NCI-H446 treated with DMSO at 0.1 percent for 48 hours (cell line): ENCODE results near the gene THY1.
"Not testable (repeated sequence)": the region's sequence is repeated elsewhere in the genome, so short reads cannot be mapped to it uniquely, and the experiment has no call there.

Experiments used
- DNase-seq: peaks from one replicate; lab custom pipeline; 2025; lab: John Stamatoyannopoulos, UW

THY1 gene

DNA sequence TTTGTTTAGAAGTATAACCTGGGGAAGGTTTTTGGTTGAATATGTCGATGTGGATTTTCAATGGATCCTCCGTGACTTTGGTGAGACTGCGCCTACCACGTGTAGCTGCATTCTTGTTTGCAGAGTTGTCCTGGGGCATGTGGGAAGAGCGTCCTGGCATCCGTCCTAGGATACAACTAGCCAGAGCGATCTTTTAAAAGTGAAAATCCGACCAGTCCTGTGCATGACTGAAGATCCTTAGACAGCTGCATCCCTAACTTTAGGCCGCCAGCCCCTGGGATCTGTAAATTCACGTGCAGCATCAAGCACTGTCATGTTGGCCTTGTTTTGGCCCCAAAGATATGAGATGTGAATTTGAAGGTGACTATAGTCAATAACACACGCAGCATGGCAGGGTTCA lies 22.4 kb upstream of the THY1 start:
- DNase-seq, result no peak

DNA sequence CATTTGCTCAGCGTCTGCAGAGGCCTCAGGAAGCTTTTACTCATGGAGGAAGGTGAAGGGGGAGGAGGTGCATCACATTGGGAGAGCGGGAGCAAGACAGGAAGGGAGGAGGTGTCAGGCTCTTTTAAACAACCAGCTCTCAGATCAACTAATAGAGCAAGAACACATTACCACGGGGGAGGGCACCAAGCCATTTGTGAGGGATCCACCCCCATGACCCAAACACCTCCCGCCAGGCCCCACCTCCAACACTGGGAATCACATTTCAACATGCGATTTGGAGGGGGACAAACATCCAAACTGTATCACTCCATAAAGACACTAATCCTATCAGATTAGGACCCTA lies 18.9 kb upstream of the THY1 start:
- DNase-seq, result no peak

DNA sequence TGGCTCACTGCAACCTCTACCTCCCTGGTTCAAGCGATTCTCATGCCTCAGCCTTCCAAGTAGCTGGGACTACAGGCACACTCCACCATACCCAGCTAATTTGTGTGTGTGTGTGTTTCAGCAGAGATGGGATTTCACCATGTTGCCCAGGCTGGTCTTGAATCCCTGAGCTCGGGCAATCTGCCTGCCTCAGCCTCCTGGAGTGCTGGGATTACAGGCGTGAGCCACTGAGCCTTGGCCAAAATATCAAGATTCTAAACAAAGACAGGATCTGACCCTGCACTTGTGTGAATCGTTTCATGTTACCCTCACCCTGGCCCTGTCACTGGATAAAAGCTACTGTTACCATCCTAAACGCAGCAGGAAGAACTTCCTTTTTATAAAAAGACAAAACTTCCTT lies 15.6 kb upstream of the THY1 start:
- no peak for DNase-seq

DNA sequence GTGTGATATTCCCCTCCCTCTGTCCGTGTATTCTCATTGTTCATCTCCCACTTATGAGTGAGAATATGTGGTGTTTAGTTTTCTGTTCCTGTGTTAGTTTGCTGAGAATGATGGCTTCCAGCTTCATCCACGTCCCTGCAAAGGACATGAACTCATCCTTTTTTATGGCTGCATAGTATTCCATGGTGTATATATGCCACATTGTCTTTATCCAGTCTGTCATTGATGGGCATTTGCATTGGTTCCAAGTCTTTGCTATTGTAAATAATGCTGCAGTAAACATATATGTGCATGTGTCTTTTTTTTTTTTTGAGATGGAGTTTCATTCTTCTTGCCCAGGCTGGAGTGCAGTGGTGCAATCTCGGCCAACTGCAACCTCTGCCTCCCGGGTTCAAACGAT lies 14.5 kb upstream of the THY1 start:
- not testable (repeated sequence) for DNase-seq

DNA sequence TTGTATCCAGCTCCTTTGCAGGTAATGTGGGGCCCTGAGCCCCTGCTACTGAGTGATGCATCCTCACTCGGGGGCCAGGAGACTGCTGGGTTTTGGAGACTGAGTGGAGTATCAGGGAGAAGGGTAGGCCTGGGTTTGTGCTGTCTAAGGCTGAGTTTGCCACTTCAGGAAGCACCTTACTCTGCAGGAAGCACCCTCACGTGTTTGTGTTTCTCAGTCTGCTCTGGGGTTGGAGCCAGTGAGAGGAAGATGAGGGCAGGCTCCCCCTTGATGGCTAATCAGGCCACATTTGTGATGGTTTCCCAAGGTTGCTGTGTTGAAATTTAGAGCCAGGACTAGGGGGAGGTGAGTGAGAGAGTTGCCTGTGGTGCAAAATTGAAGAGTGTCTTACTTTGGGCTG lies 13.7 kb upstream of the THY1 start:
- DNase-seq, result no peak

DNA sequence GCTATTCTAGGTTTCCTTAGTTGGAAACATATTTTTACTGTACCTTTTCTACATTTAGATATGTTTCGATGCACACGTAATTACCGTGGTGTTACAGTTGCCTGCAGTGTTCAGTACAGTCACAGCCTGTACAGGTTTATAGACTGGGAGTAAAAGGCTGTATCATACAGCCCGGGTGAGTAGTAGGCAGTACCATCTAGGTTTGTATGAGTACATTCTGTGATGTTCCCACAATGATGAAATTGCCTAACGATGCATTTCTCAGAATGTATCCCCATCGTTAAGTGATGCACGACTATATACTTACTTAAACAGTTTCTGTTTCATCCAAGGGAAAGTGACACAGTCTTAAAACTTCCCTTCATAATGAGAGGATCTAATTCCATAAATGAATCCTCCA lies 13.1 kb upstream of the THY1 start:
- DNase-seq, result no peak

DNA sequence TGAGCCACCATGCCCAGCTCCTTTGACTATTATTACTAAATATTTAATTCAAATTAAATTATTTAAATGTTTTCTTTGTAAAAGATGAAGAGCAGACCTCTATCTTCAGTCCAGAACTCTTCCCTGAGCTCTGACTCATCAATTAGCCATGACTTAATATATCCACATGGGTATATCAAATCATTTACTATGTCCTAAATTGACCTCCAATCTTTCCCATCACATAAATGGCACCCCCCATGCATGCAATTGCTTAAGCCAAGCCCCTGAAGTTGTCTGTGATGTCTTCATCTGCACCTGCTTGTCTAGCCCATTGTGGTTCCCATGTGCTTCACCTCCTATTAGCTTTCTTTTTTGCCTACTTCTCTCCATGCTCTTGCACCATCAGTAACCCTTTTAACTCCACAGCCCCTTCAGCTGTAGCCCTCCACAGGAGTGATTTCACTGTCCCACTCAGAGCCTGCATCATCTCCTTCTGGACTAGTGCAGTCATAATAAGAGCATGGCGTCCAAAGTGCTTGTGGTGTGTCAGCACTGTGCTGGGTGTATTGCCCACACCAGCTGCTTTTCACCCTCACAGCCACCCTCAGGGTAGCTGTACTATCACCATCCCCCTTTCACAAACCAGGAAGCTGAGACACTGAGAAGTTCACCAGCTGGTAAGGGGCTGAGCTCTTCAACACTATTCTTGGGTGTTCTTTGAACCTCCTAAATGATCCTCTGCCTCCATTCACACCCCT lies 11.8 kb upstream of the THY1 start:
- no peak for DNase-seq

DNA sequence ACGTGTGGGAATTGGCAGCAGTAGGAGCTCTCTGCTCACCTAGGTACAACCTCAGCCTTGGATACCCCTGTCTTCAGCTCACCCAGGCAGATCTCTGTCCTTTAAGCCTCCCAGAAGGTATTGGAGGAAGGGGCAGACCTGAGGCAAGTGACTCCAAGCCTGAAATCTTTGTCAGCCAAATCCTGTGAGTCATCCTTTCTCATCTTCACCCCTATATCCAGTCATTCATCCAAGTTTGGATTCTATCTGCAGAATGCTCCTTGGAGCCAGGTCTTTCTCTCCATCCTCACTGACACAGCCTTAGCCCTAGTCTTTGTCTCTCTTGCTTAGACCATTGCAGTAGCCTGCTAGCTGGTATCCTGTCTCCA lies 10.4 kb upstream of the THY1 start:
- peak; percentile 51 for DNase-seq

DNA sequence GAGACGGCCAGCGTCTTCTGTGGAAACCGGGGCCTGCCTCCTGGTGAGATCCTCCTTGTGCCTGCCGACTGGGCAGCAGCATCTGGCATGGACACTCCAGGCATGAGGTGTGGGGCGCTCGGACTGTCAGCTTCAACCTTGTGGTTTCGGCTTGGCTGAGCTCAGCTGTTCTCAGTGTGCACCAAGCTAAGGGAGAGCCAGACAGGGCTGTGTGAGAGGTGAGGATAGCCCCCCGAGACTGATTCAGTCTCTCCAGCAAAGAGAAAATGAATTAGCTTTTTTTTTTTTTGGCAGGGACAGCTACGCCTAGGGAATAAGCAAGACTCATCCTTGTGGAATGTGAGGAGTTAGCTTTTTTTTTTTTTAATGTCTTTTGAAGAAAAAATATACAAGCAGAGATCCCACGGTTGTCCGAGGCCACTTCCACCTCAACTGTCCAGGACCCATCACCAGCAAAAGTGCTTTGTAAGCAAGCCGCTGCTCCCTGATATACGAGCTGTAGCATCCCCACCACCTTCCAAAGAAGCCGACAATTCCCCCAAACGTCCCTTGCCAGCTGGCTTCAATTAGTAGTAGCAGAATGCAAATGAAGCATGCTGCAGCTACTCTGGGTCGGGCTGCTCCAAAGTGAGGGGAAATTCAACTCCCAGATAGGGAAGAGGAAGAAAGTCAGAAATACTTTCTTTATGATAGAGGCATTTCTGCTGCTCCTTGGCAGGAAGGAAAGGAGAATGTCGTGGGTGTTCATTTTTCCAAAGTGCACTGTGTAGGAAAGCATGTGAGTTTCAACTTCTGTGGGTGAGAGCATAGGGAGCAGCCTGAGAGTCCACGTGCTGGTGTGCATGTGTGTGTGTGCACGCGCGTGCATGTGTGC lies 9.7 kb upstream of the THY1 start:
- peak; percentile 67 for DNase-seq

DNA sequence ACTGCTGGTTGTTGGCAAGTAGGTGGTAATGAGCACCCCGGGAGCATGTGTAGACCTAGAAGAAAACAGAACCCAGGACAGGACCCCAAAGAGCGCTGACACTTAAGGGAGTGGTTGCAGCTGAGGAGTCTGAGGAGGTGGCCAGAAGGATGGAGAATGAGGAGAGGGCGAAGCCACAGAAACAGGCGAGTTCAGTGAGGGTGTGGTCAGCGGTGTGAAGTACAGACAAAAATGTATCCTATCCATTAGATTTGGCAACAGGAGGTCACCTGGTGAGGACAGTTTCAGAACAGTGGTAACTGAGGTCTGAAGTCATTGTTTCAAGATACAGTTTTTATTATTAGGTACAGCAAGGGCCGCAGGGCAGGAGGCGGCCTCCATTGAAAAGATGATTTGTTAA lies 8.6 kb upstream of the THY1 start:
- no peak for DNase-seq

DNA sequence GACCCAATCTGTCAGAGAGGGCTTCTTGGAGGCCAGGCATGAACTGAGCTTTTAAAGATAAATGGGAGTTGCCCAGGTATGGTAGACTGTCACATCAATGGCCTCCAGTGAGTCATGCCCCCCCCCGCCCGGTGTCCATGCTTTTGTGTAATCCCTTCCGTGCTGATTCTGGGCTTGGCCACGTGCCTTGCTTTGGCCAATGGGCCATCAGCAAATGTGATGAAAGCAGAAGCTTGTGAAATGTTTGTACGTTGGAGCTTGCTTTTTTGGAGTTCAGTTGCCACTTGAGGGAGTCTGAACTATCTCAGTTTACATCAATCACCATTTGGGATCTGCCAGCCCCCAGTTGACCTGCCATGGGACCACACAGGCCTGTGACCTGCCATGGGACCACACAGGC lies 4.3 kb upstream of the THY1 start:
- DNase-seq, result no peak

DNA sequence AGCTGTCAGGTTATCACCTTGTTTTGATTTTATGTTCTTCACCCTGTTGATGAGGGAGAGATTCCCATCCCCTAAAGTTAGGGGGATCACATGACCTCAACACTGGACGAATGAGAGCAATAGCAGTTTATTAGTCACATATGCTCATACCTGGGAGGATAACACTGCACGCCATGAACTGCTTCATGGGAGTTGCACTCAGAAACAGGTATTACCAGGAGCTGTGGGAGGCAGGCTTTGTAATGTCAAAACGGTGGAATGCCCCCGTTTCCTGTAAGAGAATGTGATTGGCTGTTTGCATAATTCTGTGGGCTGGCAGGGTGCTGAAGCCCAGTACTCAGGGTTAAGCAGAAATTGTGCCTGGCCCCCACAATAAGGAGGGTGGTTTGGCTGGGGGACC lies 3.2 kb upstream of the THY1 start:
- DNase-seq, result no peak

DNA sequence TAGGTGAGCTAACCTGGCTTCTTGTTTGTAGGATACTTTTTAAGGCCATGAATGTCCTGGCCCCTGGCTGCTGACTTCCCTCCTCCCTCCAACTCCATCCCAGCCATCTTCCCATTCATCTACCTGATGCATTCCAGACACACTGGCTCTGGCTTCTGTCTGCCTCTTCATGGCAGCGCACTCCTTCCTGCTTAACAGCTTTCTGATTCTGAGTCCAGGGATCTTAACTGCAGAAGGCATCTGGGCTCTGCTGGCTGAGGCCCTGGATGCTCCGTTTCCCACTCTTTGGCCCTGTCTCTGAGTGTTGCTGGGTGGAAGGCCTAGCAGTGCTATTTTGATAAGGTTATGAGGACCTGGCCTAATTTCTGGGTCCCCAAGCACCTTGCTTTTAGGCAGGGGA lies 1.8 kb upstream of the THY1 start:
- no peak for DNase-seq

DNA sequence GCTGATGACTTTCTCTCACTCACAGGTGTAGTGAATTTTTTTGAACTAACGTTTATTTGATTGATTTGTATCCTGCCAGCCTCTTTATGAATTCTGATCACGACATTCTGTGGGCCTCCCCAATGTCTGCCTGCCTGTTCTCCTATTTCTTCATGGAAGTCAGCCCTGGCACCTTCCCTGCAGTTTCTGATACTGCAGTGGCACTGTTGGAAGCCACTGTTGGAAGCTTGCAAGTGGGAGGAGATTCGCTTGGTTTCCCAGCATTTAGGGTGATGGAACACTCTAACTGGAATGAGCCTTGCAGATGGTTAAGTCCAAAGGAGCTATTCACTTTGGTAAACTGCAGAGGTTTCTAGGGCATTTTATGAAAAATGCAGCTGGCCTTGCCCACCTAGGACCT lies 1.3 kb upstream of the THY1 start:
- DNase-seq, result no peak

DNA sequence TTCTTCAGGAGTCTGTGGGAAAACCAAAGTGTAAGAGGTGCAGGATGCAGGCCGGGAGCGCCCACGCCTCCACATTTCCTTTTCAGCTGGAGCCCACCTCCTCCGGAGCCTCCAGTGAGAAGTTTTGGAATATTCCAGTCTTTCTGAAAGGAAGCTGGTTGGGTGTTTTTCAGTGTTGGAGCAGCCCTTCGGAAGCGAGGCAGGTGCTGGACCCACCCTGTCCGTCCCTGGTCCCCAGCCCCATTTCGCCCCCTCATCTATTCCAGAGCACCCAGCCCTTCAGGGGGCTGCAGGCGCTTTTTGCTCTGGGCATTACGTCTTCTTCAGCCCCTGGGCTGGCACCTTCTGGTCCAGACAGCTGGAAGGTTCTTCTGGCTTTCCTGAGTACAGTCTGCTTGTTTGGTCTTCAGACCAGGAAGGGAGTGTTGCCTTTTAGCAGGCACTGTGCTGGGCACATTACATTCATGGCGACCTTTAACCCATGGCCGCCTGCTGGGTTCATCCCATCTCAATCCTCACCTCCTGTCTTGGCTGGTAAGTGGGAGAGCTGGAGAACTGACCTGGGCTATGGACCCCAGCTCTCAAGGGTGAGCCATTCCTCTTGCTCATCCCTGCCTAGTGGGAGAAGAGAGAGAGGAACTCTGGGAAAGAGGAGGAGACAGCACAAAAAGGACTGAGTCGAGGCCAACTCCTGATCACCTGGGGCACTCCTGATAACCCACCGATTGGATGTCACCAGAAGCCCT lies 710 bp upstream of the THY1 start:
- no peak for DNase-seq

DNA sequence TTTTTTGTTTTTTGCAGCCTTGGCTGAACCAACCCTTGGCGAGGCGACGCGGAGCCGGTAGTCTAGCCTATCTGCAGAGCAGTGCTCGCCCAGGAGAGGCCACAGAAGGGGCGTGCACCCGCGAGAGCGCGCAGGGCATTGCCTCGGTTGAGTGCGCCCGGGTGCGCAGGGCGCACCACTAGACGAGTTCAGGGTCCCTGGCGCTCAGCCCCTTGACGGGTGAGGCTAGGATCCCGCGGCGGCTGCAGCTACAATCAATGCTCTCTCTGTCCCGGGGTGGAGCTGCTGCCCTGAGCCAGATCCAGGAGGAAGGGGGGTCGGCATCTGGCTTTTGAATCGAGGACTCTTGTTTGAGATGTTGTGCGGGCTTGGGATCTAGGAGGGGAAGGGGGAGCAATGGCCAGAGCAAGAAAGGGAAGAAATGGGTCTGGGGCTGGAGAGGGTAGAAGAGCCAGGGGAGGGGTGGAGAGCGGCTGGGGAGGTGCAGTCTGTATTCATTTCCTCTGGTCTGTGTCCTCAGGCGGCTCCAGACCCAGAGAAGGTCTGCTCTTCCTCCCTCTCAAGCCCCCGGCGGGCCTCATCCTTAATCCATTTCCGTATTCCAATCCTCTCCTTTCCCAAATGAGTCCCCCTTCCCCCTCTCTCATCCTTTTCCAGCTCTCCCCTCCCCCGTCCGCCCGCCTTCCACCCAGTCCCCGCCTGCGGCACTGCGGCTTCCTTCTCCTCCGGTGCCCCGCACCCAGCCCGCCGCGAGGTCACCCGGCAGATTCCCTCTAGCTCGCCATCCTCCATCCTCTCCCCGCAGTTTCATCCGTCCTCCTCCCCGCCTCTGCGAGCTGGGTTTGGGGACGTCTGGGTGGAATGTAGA lies 797 bp downstream of the THY1 start:
- no peak for DNase-seq

DNA sequence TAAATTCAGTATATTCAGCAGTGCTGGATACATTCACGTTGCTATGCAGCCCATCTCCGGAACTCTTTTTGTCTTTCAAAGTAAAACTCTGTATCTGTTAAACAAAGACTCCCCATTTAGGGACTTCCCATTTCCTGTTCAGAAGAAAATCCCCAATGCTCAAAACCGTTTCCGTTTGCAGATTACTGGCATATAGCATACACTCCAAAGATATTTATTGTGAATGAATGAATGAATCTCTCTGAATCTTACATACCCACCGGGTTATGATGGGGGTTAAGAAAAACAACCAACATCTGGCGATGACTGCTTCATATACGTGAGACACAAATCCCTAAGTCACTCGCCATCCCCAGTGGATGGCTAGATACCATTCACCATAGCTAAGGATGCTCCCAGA lies 1.6 kb downstream of the THY1 start:
- DNase-seq, result no peak

DNA sequence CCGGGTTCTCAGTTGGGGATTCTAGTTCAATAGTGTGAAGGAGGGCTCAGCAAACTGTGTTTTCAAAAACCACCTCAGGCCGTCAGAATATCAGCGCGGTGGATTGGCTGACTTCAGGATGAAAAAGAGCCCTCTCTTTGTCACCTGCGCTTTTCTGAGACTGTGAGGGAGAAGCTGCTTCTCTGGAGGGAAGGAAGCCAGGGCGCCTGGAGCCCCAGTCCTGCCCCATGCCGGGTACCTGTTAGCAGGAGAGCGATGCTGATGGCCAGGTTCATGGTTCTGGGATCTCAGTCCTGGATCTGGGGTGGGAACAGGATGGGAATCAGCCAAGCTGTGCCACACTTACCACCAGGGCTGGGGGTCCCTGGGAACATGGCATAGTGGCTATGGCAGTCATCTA lies 2.3 kb downstream of the THY1 start:
- DNase-seq, result no peak

DNA sequence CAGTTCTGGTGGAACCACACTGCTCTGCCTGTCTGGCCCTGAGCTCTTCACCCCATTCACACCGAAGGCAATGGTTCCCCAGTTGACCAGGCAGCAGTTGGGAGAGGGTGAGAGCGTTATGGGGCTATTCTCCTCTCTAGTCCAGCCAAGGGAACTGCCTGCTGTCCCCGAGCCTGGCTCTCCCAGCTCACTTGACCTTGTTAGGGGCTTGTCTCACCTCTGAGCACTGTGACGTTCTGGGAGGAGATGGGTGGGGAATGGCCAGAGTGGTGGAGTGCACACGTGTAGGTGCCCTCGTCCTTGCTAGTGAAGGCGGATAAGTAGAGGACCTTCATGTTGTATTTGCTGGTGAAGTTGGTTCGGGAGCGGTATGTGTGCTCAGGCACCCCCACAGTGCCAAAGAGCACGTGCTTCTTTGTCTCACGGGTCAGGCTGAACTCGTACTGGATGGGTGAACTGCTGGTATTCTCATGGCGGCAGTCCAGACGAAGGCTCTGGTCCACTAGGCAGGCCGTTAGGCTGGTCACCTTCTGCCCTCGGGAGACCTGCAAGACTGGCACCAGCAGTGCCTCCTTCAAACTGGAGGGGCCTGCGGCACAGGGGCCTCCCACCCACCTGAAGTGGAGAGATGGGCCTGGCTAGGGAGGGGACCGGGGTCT lies 3.0 kb downstream of the THY1 start:
- DNase-seq, result no peak

DNA sequence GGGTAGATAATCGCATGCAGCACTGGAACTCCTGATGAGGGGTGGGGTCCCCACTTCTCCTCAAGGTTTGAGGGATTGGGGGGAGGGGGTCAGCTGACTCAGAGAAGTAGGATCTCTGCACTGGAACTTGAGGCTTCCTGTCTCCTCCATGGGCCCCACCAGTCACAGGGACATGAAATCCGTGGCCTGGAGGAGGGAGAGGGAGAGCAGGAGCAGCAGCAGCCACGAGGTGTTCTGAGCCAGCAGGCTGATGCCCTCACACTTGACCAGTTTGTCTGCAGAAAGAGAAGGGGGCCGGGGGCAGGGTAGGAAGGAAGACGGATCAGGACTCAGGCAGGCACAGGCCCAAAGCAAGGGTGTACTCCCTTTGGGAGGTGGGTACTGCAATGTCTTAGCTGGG lies 3.7 kb downstream of the THY1 start:
- no peak for DNase-seq

DNA sequence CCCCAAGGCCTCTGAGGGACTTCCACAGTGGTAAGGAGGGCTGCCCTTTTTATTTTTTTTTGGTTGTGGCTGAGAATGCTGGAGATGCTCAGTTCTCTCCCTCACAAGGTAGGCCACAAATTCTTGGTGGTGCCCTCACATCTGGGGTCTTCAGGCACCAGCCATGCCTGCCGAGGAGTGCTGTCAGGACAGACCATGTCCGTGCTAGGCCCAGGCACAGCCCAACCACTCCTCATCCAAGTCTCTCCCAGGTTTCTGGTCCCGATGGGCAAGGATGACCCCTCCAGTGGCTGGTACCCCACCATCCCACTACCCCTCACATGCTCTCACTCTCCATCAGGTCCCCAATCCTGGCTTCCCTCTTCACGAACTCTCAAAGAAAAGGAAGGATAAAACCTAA lies 4.2 kb downstream of the THY1 start:
- no peak for DNase-seq
